HG03378 (cell line): ENCODE data around the gene ANAPC7.
"Not testable (repeated sequence)": the region's sequence is repeated elsewhere in the genome, so short reads cannot be mapped to it uniquely, and the experiment has no call there.

Source experiments
- ATAC-seq: cut with Tn5 transposase; IDR thresholded peaks from one replicate; pipeline ENCODE4 v1.9.1; 2021; ENCODE audit warnings: mild to moderate bottlenecking, moderate library complexity; ENCODE audit not compliant: unreplicated experiment

ANAPC7 gene

DNA sequence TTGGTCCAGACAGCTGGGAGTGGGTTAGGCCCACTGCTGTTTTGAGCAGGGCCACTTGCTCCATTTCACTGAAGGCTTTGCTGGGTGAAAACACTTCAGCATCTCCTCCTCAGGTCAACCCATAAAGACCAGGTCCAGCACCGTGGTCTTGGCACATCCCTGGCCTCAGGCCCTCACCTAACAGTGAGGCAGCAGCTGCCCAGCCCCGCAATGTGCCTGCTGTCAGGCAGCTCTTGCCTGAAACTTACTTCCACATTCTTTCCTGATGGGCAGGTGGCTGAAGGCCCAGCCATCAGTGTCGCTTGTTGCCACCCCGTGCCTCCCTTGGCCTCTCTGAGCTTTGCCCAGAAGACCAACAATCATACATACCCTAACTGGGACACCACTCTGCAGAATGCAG is 54.4 kb downstream of the ANAPC7 start:
- ATAC-seq, result no peak

- no peak for ATAC-seq
These were observed 55.0 kb downstream of the ANAPC7 start for GRCh38 chr12:110348431-110349059.

GRCh38 chr12:110347767-110348166 is 55.7 kb downstream of the ANAPC7 start:
- ATAC-seq, result no peak

- no peak for ATAC-seq
These were observed 57.5 kb downstream of the ANAPC7 start for GRCh38 chr12:110345963-110346362.

- no peak for ATAC-seq
These were observed 58.3 kb downstream of the ANAPC7 start for GRCh38 chr12:110345176-110345661.

- no peak for ATAC-seq
These were observed 58.9 kb downstream of the ANAPC7 start for GRCh38 chr12:110344657-110345056.

- ATAC-seq, result no peak
These were observed 59.6 kb downstream of the ANAPC7 start for GRCh38 chr12:110343736-110344555.

DNA sequence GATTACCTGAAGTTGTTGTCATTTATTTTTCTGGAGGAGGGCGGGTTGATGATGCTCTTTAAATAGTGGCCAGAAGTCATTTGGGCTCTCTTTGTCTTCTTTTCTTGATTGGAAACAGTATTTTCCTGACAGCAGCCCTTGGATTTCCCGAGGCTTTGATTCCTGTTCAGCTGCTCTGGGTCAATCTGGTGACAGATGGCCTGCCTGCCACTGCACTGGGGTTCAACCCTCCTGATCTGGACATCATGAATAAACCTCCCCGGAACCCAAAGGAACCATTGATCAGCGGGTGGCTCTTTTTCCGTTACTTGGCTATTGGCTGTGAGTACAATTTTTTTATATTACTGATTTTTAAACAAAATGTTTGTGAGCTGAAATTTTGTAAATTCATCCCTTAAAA is 60.4 kb downstream of the ANAPC7 start:
- no peak for ATAC-seq

GRCh38 chr12:110342157-110342556 is 61.4 kb downstream of the ANAPC7 start:
- no peak for ATAC-seq

DNA sequence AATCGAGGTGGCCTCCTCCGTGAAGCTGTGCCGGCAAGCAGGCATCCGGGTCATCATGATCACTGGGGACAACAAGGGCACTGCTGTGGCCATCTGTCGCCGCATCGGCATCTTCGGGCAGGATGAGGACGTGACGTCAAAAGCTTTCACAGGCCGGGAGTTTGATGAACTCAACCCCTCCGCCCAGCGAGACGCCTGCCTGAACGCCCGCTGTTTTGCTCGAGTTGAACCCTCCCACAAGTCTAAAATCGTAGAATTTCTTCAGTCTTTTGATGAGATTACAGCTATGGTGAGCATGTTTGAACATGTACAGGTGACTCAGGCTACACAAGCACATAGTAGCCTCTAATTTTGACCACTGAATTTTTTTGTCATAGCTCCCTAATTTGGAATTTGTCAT is 62.8 kb downstream of the ANAPC7 start:
- ATAC-seq, result no peak

DNA sequence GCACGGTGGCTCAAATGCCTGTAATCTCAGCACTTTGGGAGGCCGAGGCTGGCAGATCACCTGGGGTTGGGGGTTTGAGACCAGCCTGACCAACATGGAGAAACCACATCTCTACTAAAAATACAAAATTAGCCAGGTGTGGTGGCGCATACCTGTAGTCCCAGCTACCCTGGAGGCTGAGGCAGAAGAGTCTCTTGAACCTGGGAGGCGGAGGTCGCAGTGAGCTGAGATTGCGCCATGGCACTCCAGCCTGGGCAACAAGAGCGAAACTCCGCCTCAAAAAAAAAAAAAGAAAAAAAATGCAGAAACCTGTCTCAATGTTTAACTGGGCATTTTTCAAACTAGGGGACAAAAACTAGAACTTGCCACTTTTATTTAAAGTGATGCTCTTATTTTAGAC is 63.2 kb downstream of the ANAPC7 start:
- ATAC-seq, result not testable (repeated sequence)

DNA sequence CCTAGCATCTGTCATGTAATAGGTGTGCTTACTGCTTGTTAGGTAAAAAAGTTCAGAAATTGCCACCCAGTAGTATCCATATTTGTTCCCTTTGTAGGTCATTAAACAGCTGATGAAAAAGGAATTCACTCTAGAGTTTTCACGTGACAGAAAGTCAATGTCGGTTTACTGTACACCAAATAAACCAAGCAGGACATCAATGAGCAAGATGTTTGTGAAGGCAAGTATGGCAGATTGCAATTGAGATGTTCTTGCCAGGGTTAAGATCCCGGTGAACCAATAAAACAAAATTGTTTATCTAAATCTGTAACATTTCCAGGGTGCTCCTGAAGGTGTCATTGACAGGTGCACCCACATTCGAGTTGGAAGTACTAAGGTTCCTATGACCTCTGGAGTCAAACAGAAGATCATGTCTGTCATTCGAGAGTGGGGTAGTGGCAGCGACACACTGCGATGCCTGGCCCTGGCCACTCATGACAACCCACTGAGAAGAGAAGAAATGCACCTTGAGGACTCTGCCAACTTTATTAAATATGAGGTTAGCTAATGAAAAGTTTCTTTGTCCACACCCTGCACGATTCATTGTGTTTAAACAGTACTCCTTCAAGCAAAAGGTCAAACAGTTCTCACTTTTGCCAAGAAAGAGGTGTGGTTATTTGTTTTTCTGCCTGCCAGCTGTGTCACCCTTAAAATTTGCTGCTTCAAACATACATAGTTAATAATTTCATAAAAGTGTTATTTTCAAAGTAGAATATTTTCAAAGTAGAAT is 64.1 kb downstream of the ANAPC7 start:
- no peak for ATAC-seq

DNA sequence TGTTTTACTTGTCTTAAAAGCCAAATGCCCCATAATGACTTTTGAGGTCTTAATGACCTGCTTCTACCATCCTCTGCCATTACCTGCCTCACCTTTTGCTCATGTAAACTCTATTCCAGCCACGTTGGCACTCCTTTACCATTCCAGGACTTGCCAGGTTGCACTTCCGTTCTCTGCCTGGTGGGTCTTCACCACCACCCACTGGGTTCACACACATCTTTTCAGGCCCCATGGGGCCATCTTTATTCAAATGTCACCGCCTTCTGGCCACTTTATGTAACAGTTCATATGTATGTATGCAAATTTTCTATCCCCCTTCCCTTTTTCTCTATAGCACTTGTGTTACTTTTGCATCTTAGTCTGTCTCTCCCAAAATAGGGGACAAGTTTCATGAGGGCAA is 64.8 kb downstream of the ANAPC7 start:
- ATAC-seq, result no peak

GRCh38 chr12:110337912-110338710 is 65.4 kb downstream of the ANAPC7 start:
- no peak for ATAC-seq

DNA sequence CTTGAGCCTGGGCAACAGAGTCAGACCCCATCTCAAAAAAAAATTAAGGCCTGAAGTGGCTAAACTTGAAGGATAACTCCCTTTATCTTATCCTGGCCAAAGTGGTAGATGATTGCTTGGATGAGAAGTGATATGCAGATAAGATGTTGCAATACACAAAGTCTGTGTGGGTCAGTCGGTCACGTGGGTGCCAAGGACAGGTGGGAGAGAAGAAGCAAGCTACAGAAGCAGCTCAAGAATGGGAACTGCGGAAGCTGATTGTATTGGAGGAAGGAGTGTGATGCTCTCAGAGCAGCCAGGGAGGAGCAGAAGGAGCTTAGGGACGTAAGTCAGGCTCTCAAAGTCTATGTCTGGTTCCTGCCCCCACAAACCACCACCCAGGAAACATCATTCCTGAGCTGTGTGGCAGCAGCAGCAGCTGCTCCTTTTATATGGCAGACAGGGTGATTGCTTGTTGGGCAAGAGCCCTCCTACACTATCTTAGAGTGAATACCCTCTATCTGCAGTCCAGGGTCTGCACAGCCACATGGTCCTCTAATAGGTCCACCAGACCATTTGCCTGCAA is 67.9 kb downstream of the ANAPC7 start:
- ATAC-seq, result no peak

GRCh38 chr12:110333201-110333600 is 70.3 kb downstream of the ANAPC7 start:
- ATAC-seq, result no peak

DNA sequence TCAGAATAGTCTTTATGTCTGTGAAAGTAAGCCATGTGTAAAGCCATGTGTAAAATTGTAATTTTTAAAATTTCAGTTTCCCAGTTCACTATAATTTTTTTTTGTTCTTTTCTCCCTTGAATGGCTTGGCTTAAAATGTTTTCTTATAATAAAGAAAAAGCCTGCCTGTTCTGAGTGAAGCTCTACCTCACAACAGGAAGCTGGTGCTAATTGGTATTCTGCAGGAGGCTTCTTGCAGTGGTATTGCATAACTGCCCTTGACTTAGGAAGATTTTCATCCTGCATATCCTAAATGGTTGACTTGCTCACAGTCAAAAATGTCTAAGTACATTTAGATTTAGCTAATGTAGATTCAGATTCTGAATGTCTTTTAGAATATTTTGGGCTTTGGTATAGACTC is 73.0 kb downstream of the ANAPC7 start:
- ATAC-seq, result no peak

- ATAC-seq, result no peak
These were observed 73.4 kb downstream of the ANAPC7 start for GRCh38 chr12:110330124-110330523.

GRCh38 chr12:110329710-110330109 is 73.8 kb downstream of the ANAPC7 start:
- ATAC-seq, result no peak
